ENCODE results near the gene SORCS1.

The SORCS1 gene

DNA sequence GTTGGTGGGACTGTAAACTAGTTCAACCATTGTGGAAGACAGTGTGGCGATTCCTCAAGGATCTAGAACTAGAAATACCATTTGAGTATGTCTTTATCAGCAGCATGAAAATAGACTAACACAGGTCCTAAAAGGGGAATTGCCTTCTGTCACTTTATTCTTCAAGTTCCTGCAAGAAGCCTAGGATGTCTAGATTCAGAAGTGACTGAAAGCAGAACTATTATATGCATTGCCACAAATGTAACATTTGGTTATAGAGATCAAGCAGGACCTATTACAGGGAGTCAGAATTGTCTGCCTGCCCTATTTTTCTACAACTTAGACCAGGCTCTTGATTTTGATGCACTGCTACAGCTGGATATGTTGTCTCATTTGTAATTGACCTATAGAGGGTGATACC lies 364.7 kb downstream of the SORCS1 start:
- no peak for DNase-seq

GRCh38 chr10:106795619-106796018 lies 368.9 kb downstream of the SORCS1 start:
- no peak for DNase-seq

DNA sequence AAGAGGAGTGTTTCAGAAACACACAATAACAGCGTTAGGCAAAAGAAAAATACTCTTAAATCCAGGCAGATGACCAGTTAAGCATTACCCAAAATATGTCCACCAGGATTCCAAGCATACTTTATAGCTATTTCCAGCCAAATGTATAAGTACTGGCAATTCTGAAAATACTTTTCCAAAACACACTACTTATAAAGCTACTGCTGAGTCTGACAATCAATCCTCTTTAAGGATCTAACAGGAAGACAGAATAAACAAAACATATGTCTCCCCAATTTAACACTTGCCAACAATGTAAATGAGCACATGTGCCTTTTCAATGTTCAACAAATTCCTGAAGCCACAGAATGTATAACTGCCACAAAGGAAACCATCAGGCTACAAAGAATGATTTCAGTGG lies 370.9 kb downstream of the SORCS1 start:
- no peak for DNase-seq

GRCh38 chr10:106789623-106790022 lies 374.9 kb downstream of the SORCS1 start:
- no peak for DNase-seq

- no peak for DNase-seq
Observed at GRCh38 chr10:106788982-106789381, 375.5 kb downstream of the SORCS1 start.

DNA sequence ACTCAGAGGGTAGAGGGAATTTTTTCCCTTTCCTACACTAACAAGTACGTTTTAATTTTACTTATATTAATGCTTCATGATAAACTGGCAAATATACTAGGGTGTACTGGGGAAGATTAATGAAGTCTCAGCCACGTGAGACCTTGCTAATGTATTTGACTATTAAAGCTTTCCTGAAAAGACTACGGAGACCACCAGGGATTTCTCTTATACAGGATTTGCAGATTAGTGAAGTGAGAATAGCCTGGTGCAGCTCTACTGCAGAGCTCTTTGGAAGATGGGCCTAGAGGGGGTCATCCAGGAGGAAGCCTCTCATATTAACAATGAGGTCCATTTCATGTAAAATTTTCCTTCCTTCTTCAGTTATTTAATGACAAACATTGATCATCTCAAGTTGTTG lies 379.0 kb downstream of the SORCS1 start:
- DNase-seq = no peak

DNA sequence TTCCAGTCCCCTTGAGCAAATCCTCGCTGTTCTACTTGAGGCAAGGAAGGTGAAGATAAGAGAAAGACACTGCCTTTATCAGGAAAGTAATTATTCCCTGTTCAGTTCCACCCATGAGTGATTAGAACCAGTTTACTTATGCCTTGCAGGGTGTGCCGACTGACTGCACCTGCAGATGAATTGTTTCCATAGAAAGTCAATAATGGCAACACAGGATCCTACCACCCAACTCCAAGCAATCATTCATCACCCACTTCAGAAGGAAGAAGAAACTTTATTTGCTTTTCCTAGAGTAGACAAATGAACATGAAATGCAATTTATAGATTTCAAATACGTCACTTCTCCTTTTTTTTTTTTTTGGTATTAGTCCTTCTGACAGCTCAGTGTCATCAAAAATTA lies 383.9 kb downstream of the SORCS1 start:
- DNase-seq = no peak

DNA sequence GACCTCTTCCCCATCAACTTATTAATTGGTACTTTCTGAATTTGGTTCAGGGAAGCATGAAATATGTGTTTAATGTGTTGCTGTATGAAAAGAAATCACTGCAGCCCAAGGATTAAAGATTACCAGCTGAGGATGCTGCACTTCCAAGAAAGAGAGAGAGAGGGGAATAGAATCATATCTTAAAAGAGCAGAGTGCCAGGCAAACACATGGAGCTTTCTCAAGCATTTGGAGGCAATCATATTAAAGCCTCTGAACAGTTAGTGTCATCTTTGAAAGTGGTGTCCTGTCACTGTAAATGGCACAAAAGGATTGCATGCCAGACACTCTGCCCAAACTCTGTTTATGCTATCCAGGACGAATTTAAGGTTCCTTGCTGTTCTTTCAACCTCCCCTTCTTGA lies 386.7 kb downstream of the SORCS1 start:
- no peak for DNase-seq

DNA sequence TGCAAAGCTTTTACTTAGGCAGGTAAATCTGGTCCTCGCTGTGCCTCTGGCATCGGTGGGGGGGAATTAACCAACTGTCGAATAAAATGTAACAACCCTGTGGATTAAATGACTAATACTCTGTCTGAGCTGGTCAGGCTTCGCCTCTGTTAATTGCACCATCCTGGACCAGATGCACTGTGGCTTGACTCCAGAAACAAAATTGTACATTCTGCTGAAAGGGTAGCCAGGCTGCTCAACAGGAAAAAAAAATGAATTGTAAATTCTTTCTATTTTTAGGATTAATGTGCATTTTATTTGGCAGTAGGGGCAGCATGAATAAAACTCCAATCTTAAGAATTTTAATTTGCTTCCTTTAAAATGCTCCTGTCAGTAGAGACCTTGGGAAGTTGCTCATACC lies 389.4 kb downstream of the SORCS1 start:
- DNase-seq = no peak

DNA sequence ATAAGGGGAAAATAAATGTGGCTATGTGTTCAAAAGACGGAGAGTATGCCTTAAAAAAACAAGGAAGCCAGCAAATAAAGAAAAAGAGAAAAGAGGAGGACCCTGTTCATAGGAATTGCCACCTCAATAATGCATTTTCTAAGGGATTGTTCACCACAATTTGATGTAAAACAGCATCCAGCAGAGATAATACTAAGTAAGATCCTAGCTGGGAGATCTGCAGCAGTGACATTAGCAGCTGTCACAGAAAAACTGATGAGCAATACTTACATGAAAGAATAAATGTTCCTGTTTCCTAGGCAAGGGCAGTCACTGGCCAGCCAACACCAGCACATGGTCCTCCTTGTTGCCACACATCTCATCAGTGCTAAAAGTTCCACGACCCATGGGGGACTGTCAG lies 391.5 kb downstream of the SORCS1 start:
- DNase-seq = no peak

DNA sequence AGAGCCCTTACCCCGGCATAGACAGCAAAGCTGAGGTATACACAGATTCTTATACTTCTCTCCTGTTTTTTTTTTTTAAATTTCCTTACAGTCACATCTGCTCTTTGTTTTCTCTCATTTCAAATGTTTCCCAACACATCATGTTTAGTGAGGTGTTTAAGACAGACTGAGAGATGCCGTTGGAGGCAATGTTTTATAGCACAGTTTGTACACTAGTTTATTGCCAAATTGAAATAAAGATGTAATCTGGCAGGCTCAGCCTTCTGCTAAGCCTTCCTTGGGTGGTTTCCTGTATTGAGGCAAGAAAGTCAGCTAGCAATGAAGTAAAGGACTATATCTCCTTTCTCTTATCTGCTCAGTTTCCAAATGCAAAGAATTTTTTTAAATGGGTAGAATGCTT lies 393.4 kb downstream of the SORCS1 start:
- DNase-seq = no peak

DNA sequence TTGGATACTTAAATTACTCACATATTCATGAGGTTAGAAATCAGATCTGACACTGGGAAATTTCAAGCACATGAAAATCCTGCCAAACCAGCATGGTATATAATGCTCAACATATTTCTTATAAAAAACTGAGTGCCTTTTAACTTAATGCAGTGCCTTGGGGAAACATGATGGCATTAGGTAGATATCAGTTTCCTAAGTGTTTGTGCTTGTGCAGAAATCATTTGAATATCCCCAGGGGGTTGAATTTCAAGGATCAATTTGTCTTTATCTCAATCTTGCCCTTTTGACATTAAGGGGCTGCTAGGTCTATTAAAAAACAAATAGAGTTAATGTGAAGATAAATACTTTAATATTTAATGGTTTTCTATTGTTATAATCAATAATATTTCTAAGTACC lies 396.3 kb downstream of the SORCS1 start:
- DNase-seq = no peak

GRCh38 chr10:106765928-106766327 lies 398.6 kb downstream of the SORCS1 start:
- DNase-seq = no peak

DNA sequence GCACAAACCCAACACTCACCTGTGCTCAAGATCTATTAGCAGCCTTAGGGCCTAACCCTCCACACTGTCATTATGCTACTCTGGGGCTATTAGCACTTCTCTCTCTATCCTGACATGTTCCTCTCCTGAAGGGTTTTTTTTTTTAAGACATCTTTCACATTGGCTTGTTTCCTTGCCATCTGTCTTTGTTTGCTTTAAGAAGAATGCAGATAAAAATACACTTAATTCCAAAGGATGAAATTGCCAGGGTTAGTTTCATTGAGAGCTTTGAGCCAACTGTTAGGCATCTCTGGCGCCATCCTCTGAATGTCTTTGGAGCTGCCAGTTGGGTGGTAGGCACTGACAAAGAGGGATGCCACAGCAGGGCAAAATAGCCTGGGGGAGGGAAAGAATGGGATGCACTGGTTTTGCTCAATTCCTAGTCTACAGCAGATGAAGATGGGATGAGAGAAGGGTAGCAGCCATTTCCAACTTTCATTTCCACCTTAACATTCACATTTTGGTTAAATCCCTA lies 399.2 kb downstream of the SORCS1 start:
- no peak for DNase-seq

- DNase-seq = no peak
Observed at GRCh38 chr10:106764360-106764759, 400.1 kb downstream of the SORCS1 start.

DNA sequence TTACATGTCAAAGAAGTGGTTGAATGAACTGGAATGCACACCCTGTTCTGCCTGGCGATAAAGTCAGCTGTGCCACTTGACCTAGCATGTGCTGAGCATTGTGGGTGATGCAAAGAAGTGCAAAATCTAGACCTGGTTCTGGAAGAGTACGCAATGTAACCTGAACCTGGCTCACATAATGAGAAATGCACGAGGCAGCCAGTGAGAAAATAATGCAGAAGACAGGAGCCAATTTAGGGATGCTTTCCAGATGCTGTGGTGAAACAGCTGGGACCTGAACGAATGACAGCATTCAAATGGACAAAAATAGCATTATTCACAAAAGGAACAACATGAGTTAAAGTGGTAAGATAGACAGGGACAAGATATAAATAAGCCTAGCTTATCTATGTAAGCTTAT lies 402.6 kb downstream of the SORCS1 start:
- DNase-seq = no peak

DNA sequence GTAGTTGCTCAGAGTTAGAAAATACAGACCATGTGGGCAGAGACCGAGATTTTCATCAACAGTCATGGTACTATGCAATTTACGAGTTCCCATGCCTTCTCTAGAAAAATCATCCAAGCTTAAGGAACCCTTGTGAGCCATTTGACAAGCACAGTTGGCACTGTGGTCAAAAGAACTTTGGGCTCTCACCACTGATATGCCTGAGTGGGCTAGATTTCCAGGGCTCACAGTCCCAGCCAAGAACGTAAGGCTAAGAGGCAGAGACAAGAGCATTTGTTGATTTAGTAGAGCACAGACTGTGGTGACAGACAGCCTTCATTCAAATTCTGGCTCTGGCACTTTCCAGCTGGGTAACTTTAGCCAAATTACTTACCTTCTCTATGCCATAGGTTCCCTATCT lies 407.0 kb downstream of the SORCS1 start:
- no peak for DNase-seq

- no peak for DNase-seq
Observed at GRCh38 chr10:106751091-106751490, 413.4 kb downstream of the SORCS1 start.

- no peak for DNase-seq
Observed at GRCh38 chr10:106746868-106747267, 417.6 kb downstream of the SORCS1 start.

DNA sequence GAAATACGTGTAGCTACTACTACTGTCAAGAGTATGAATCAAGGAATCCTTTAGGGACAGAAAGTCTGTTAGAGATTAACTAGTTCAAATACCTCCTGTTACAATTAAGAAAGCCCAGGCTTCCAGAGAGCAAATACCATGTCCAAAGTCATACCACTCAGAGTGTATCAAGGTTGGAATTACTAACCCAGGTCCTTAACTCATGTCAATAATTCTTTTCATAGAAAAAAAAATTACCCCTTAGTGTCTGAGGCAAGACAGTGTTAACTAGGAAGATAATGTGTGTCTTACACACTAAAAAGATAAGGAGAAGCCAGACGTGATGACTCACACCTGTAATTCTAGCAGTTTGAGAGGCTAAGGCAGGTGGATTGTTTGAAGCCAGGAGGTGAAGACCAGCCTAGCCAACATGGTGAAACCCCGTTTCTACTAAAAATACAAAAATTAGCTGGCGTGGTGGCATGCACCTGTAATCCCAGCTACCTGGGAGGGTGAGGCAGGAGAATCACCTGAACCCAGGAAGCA lies 423.4 kb downstream of the SORCS1 start:
- no peak for DNase-seq

DNA sequence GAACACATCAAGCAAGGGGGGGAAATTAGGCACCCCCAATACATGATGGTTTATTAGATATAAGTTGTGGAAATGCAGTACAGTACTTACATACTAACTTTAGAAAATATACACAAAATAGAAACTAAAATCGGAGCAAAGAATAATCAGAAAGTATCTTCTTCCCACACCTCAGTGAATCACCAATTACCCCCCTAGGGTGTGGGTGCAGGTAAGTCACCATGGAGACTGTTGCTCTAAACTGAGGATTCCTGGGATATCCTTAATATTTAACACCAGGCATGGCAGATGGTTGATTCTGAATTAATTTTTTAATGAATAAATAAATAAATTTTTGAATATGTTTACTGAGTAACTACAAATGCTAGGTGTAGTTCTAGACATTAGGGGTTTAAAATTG lies 424.4 kb downstream of the SORCS1 start:
- no peak for DNase-seq

DNA sequence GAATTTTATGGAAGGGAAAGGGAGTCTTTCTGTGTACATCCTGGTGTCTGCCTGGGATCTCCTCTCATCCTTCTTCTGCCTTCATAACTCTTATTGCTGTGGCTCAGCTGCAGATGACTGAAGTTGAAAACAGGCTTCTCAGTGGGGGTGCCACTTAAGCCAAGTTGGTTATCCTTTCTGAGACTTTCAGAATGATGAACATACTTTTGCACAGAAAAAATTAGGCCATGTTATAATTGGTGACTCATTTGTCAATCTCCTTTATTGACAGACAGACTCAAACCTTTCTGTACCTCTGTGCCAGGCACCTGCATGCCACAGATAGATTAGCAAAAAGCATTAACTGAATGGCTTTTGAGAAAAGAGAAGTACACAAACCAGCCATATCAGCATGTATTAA lies 430.3 kb downstream of the SORCS1 start:
- DNase-seq = no peak

- no peak for DNase-seq
Observed at GRCh38 chr10:106728232-106728631, 436.3 kb downstream of the SORCS1 start.

- DNase-seq = no peak
Observed at GRCh38 chr10:106727170-106727569, 437.3 kb downstream of the SORCS1 start.

DNA sequence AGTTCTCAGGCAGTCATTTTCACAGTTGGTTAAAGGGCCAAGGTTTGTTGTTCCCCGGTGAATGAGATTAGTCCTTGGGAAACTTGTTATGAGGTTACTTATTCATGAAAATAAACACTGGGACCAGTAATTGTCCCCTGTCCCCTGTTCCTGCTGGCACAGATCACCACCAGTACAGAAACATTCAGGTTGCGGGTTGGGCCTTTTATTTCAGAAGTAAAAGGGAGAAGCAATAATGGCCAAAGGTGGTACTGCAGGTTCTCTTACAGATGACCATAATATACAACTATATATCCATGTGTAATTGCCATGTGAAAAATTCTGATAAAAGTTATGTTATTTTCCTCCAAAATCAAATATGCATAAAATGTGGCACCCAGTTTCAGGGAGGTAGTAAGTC lies 442.0 kb downstream of the SORCS1 start:
- DNase-seq = no peak

GRCh38 chr10:106720683-106721082 lies 443.8 kb downstream of the SORCS1 start:
- no peak for DNase-seq
